Measurements from ENCODE around the gene CAVIN2. TPM values are rescaled to one million over a fixed set of nuclear protein-coding genes. Genes with fewer than 3 reads are reported as not detected.

Gene CAVIN2
- total RNA-seq, 1 donor from 2014 or later: 4.4 TPM

DNA sequence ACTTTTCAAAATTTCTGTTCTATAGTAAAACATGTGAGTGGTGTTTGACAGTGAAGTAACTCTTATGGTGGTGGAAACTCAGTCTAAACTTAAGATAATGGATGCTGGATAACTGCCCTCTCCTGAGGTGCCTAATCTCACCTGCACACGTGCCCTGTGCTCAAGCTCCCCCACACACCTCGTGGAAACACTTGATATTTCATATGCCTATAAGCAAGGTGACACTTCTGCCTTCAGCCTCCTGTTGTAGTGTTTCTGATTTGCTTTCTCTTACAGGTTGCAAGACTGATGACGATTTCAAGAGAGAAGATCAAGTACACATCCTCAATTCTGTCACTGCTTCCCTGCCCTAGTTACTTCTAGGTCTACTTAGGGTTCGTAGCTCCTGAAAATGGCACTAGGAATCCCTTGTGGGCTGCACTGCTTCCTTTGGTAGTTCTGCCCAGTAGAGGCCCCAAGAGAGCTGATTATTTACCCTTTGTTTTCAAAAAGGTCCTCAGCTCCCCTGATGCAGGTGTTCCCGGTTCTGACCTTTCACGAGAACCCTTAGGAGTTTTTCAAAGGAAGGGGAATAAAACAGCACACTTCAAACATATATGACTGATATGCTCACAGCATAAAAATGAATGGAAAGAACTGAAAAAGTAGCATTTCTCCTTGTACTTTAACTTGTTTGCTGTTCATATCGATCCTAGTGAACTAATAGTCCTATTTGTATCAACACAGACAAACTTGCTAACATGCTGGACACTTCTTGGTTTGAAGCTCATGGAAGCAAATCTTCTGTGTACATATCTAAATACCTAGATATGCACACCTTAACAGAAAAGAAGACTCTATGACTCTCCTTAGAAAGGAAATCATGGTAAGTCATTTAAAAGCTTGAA, 6.7 kb downstream of the CAVIN2 start:
- Mint-ChIP-seq H3K27me3 (ENCODE audit: unreplicated experiment) (peaks cover 5% of the 10 kb centered on the region), H3K36me3 (ENCODE audit: low read depth, unreplicated experiment) (no peaks in the 10 kb centered on the region), H3K4me3 (ENCODE audit: unreplicated experiment) (no peak overlapping the region), H3K4me1 (ENCODE audit: unreplicated experiment) (peaks cover 22% of the 10 kb centered on the region), H3K27ac (ENCODE audit: unreplicated experiment) (no peak overlapping the region), H3K9me3 (ENCODE audit: unreplicated experiment) (no peaks in the 10 kb centered on the region)
- no peak for DNase-seq (ENCODE audit: low spot score)
- TF ChIP-seq CTCF (IDR thresholded peaks at IDR 0.05; ENCODE audit: unreplicated experiment): no peak

DNA sequence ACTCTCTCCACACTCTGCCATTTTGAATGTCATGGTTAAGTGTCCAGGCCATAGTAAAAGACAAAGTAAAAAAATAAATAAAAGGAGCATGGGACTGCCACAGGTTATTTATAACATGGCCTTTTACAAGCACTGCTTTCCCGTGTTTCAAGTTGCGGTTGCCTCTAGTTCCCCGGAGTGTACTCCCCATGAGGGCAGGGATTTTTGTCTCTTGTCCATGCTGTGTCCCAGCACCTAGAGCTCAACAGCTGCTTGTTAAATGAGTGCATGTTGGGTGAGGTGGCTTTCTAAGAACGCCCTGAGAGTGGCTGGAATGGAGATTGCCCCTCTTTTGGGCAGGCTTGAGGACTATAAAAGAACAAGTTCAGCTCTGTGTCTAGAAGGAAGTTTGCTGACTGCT, 8.4 kb downstream of the CAVIN2 start:
- Mint-ChIP-seq H3K27ac (ENCODE audit: unreplicated experiment) (no peak overlapping the region), H3K27me3 (ENCODE audit: unreplicated experiment) (peaks cover 5% of the 10 kb centered on the region), H3K36me3 (ENCODE audit: low read depth, unreplicated experiment) (no peaks in the 10 kb centered on the region), H3K4me3 (ENCODE audit: unreplicated experiment) (no peak overlapping the region), H3K4me1 (ENCODE audit: unreplicated experiment) (peaks cover 10% of the 10 kb centered on the region), H3K9me3 (ENCODE audit: unreplicated experiment) (no peaks in the 10 kb centered on the region)
- no peak for TF ChIP-seq CTCF (IDR thresholded peaks at IDR 0.05; ENCODE audit: unreplicated experiment)
- DNase-seq (ENCODE audit: low spot score): no peak

DNA sequence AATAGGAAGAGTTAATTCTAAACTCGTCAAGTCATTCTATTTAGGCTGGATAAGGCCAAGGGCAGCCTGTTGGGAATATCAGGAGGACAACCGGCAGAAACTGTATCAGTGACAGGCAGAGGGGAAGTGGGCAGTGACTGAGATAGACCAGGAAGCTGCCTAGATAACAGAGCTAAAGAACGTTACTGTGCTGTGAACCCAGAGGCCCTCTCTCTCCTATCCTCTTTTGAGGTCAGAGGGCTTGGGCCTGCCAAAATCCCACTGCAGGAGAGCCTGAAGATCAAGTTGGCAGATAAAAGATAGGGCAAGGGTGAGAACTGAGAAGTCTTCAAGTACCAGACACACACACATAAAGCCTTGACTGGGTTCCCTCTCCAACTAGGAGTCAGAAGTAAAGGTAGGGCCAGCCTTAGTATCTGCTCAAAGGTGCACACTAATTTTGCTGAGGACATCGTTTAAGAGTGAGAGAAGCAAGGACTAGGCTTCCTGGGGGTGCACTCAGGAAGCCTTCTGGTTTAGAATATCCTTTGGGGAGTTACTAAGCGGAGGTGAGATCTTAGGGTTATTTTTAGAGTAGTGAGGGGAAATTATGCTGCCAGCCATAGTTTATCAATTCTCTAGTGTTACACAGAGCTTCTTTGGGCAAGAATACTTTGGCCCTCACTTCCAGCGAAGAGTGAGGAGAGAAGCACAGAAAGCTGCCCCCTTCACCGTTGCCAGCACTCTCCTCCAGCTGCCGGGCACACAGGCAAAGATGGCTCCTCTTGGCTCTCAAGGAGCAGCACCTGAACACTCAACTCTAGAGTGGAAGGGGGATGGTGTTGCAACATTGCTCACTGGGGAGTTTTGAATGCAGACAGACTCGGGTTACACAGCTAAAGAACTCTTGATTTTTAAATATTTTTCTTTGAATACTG, 9.8 kb downstream of the CAVIN2 start:
- Mint-ChIP-seq H3K4me1 (ENCODE audit: unreplicated experiment) (peaks cover 10% of the 10 kb centered on the region), H3K36me3 (ENCODE audit: low read depth, unreplicated experiment) (no peaks in the 10 kb centered on the region), H3K27ac (ENCODE audit: unreplicated experiment) (peak overlapping the region; percentile 87), H3K4me3 (ENCODE audit: unreplicated experiment) (peak overlapping the region; percentile 54), H3K9me3 (ENCODE audit: unreplicated experiment) (no peaks in the 10 kb centered on the region), H3K27me3 (ENCODE audit: unreplicated experiment) (peaks cover 5% of the 10 kb centered on the region)
- no peak for DNase-seq (ENCODE audit: low spot score)
- TF ChIP-seq CTCF (IDR thresholded peaks at IDR 0.05; ENCODE audit: unreplicated experiment): no peak

- no peak for DNase-seq (ENCODE audit: low spot score)
- H3K36me3 Mint-ChIP-seq (ENCODE audit: low read depth, unreplicated experiment): no peaks in the 10 kb centered on the region
- H3K9me3 Mint-ChIP-seq (ENCODE audit: unreplicated experiment): no peaks in the 10 kb centered on the region
- peak overlapping the region; percentile 87 for H3K27ac Mint-ChIP-seq (ENCODE audit: unreplicated experiment)
- TF ChIP-seq CTCF (IDR thresholded peaks at IDR 0.05; ENCODE audit: unreplicated experiment): no peak
- peak overlapping the region; percentile 54 for H3K4me3 Mint-ChIP-seq (ENCODE audit: unreplicated experiment)
- peaks cover 14% of the 10 kb centered on the region for H3K4me1 Mint-ChIP-seq (ENCODE audit: unreplicated experiment)
- peaks cover 5% of the 10 kb centered on the region for H3K27me3 Mint-ChIP-seq (ENCODE audit: unreplicated experiment)
These were observed 10.4 kb downstream of the CAVIN2 start for GRCh38 chr2:191836471-191836852.
